ENCODE results near the gene CIPC.

CIPC gene

DNA sequence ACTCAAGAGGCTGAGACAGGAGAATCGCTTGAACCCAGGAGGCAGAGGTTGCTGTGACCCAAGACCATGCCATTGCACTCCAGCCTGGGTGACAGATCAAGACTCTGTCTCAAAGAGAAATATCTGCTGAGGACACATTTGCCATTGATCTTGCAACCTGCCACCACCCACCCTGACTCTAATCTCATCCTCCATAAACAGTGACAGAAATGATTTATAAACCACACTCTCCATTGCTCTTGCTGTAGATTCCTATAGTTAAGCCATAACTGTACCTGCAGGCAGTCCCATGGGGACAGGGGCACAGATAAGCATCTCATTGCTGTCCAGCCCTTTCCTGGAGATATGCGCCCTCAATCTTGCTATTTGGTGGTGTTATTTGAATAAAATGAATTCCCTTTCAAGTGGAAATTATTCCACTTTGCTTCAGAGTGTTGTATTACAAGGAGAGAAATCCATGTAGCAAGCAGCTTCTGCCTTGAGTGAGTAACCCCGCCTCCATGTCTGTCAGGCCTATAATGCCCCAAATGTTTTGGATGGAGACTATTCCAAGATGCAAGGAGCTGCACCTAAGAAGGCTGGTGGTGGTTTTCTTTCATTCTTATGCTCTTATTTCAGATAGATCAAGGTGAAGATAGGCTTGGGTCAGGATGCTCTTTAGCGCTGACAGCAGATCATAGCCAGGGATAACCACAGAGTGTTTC, 46.5 kb downstream of the CIPC start:
- in situ Hi-C loops (cut with MboI; ENCODE audit: low sequenced_read_pairs), result no loop called here

DNA sequence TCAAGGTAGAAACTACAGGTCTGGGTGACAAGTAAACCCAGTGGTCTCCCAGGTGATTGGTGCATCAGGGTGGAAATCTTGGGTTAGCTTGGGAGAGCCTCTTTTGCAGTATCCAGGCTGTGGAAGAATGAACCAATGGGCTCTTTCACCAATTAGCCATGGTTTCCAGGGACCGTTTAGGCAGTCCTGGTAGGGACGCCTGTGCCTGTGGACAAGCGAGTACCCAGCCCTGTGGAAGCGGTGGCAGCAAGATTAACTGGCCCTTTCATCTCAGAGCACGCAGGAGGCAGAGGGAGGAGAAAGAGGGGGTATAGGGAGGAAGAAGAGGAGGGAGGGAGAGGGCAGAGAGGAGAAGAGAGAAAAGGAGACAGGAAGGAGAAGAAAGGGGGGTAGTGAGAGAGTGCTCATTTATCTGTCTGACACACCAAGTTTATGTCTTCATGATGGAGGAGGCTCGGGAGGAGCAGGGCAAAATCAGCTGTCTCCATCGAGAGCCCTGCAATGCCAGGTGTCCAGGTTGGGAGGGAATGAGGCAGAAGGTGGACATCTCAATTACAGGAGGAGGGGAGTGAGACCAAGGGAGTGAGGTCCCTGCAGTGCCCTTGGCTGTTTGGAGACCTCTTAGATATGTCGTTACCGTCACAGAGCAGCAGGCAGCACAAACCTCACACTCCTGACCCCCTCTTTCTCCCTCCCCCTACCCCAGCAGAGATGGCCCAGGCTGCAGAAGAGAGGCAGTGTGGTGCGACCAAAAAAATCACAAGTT, 48.1 kb downstream of the CIPC start:
- in situ Hi-C loops (cut with MboI; ENCODE audit: low sequenced_read_pairs), result no loop called here

DNA sequence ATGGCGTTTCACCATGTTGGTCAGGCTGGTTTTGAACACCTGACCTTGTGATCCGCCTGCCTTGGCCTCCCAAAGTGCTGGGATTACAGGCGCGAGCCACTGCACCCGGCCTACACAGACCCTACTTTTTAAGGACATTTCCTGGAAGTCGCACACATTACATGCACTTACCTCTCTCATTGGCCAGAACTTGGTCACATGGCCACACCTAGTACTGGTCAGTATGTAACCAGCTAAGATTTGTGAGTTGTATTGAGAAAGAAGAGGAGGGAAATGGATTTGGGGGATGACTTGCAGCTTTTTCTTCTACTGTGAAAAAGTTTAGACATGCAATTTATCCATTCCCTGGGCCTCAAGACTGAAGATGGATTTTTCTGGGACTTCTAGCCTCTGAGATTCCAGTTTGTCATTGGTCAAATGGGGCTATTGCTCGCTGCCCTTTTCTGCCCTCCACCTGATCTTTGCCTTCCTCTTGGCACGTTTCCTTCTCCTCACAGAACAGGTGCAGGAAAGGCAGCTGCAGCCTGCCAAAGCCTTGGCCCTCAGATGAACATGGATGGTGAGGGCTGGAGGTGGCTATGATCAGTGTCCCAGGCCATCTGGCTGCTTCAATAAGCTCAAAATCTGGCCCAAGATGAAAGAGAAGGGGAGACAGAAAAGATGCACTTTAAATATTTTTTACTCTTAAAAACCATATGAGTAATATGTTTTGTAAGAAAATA, 50.6 kb downstream of the CIPC start:
- in situ Hi-C loops (cut with MboI; ENCODE audit: low sequenced_read_pairs), result no loop called here

DNA sequence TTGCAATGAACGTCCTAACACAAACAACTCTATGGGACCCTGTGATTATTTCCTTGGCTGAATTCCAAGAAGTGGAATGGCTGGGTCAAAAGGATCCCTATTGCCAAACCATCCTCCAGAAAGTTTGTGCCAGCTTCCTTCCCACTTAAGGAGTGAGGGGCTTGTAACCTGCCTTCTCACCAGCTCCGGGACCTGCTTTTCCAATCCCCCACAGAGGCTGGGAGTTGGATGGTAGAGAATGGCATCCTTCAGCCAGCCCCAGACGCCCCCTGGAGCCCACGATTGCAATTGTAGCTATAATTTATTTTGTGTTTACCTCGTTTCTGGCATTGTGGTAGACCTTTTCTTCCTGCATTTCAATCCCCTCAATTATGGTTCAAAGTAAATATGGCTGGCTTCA, 53.2 kb downstream of the CIPC start:
- in situ Hi-C loops (cut with MboI; ENCODE audit: low sequenced_read_pairs), result loop anchor here (10.0 kb wide), 1 partner anchor 164 kb away; no protein-coding TSS in a partner anchor

DNA sequence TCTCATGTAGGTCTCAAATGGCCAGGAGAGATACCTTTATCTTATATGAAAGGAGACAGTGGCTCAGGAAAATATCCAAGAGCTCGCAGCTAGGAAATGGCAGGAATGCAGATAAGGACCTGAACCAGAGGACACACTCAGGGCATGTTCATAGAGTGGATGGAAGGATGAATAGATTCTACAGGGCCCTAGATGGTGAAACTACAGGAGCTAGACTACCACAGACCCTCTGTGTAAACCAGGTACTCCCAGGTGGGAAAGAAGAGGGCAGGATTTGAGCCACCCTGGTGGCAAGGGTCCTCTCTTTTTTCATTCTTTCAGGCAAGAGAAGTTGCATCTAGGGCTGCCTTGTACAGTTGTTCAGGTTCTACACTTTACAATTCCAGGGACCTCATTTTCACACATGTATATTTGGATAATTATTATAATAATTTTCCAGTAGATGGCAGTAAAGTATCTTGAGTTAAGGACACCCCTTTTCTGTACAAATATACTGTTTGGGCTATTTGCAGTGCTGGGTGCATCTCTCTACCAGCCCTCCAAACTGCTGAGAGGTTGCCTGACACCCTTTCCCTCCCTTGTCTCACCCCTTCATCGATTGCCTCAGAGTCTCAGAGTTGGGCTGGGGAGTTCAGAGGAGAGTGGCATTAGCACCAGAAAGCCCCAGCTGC, 54.0 kb downstream of the CIPC start:
- in situ Hi-C loops (cut with MboI; ENCODE audit: low sequenced_read_pairs), result loop anchor here (10.0 kb wide), 1 partner anchor 163 kb away; no protein-coding TSS in a partner anchor

DNA sequence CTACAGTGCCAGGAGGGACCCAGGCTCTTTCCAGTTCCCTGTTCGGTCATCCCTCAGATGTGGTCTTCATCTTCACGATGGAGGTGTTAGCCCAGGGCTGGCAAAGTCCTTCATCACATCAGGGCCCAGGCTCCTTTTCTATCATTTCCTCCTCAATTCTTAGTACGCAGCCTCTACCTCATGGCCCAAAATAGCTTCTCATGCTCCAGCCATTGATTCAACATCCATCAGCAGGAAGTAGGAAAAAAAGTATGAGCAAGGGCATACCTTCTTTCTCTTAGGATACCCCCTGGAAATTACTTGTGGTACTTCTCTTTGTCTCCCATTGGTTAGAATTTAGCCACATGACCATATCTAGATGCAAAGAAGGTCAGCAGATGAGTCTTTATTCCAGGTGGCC, 55.7 kb downstream of the CIPC start:
- in situ Hi-C loops (cut with MboI; ENCODE audit: low sequenced_read_pairs), result loop anchor here (10.0 kb wide), 1 partner anchor 161 kb away; no protein-coding TSS in a partner anchor

DNA sequence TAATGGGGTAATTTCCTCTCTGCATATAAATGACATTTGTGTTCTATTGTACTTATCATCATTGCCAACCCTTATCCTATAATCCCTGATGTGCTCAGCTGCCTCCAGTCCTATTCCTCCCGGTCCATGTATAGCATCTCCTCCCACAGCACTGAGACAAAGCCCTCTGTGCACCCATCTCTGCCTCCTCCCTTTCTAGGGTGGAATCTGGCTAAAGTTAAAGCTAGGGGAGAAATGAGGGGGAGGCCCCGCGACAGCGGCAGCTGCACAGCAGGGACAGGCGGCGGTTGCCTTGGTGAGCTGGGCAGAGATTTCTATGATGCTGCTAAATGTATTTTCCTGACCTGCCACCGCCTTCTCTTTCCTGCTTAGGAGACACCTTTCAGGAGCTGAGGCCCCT, 56.4 kb downstream of the CIPC start:
- in situ Hi-C loops (cut with MboI; ENCODE audit: low sequenced_read_pairs), result loop anchor here (10.0 kb wide), 1 partner anchor 160 kb away; no protein-coding TSS in a partner anchor

DNA sequence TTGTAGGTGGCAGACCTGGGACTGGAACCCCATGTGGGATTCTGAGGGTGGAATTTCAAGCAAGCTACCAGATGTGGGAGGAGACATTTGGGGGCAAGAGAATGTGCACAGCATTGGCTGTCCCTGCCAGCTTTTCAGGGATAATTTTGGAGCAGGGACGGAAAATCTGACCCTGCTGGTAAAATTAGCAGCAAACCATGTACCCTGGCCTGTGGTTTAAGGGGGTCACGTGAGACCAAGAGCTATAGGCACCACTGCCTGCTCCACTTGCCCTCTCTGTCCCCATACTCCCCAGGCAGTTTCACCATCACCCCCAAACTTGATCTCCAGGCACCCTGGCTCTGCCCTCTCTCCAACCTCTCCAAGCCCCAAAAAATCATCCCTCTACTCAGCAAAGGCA, 57.0 kb downstream of the CIPC start:
- in situ Hi-C loops (cut with MboI; ENCODE audit: low sequenced_read_pairs), result loop anchor here (10.0 kb wide), 1 partner anchor 160 kb away; no protein-coding TSS in a partner anchor

DNA sequence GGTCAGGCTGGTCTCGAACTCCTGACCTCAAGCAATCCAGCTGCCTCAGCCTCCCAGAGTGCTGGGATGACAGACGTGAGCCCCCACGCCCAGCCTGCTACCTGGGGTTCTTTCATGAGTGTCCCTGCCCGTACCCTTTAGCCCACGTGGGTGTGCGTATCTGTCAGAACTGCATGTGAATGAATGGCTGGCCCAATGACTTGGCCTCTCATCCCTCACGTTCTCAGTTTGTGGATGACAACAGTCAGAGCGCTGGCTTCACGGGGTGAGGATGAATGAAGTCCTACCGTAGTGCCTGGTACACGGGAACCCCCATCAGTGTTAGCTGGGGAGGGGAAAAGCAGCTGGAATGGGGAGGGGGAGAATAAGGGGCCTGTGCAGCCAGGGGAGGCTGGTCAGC, 59.7 kb downstream of the CIPC start:
- in situ Hi-C loops (cut with MboI; ENCODE audit: low sequenced_read_pairs), result loop anchor here (10.0 kb wide), 1 partner anchor 157 kb away; no protein-coding TSS in a partner anchor

DNA sequence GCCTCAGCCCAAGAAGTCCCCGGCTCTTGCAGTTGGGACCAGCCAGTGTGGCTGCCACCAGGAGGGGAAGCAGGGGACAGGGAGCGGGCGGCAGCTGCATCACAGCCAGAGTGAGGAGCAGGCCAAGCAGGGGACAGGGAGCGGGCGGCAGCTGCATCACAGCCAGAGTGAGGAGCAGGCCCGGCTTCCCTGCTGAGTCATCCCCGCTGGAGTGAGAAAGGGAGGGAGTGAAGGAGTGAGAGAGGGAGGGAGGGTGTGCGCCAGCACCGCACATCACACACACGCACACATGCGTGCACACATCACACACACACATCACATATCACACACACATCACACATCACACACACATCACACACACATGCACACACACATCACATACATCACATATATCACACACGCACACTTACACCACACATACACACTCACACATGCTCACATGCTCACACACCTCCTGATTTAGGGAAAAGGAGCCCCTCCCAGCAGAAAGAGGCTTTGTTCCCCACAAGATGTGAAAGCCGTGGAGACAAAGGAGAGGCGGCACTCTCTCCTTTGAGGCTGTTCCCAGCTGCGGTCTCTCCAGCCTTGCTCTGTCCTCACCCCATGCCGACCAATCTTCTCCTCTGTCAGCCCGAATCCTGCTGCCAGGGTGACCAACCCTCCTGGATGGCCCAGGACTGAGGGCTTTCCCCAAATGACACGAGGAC, 60.3 kb downstream of the CIPC start:
- in situ Hi-C loops (cut with MboI; ENCODE audit: low sequenced_read_pairs), result loop anchor here (10.0 kb wide), 1 partner anchor 156 kb away; no protein-coding TSS in a partner anchor

DNA sequence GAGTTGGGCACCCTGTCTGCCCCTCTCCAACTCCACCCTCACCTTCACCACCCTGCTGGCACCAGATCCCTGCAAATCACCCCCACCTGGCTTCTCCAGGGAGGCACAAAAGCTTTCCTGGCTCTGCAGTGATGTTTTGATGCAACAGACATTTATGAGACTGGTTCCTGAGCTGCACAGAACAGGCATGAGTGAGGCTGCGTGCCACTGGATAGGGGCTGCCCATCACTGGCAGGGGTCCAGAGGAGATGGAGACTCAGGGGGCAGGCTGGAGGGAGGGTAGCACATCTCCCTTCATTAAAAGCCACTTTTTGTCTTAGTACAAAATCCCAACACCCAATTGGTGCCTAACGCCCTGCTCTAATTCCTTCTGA, 60.8 kb downstream of the CIPC start:
- in situ Hi-C loops (cut with MboI; ENCODE audit: low sequenced_read_pairs), result loop anchor here (10.0 kb wide), 1 partner anchor 156 kb away; no protein-coding TSS in a partner anchor

DNA sequence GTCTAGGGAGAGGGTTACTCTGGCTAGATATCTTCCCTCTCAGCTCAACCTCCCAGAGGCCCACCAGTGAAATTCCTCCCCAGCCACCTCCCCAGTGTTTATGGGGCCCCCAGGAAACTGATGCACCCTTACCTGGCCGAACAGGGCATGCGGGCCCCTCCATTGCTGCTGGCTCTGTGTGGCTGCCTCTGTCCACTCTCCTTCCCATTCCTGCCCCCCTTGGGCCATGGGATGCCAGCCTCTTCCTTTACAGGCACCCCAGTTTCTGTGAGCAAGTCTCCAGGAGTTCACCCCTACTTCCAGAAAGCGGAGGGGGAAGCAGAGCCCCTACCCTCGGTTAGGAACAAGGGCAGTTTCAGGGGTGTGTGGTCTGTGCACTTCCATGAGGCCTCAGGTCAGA, 63.0 kb downstream of the CIPC start:
- in situ Hi-C loops (cut with MboI; ENCODE audit: low sequenced_read_pairs), result no loop called here

Data from HL-60/S4 (cell line).